ENCODE measurements around the gene CTSD. TPM values are rescaled to one million over a fixed set of nuclear protein-coding genes. Genes with fewer than 3 reads are reported as not detected.
A peak's percentile ranks its signal among the peaks of the same experiment; 100 is the strongest.

CTSD gene
- total RNA-seq, 1 experiment from 2014 or later: 199 TPM

DNA sequence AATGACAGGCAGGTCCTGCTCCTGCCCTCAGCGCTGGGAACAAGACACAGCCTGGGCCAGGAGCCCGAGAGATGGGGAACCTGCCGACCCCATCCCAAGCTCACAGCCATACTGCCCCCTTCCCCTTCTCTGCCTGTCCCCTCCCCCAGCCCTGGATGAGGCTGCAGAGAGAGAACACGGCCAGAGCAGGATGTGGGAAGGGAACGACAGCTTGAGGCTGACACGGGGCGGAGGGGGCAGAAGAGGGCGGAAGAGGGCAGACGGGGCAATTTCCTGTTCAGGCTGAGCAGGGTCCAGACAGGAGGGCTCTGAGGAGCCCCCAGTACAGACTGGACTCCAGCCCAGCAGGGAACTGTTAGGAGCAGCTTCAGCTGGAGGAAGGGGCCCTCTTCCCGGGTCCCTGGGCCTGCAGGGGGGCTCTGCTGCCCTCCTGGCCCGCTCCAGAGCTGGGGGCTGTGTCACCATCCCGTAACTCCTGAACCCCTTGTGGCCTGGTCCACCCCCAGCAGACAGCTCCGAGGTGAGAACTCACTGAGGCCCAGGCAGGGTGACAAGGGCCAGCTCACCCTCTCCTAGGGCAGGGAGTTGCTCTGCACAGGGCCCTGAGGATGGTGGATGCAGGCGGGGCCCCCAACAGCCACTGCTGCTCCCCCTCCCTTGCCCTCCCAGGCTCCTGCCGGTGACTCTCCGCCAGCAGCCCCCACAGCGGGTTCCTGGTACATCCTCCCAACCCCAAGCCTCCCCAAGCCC, 5.7 kb downstream of the CTSD start (continued):
- TF ChIP-seq CBFB (CRISPR knock-in tag; IDR thresholded peaks at IDR 0.05; ENCODE audit: low read depth) (no peak), GABPB1 (CRISPR knock-in tag; IDR thresholded peaks at IDR 0.05) (no peak)
- TF ChIP-seq, protein P1, sequence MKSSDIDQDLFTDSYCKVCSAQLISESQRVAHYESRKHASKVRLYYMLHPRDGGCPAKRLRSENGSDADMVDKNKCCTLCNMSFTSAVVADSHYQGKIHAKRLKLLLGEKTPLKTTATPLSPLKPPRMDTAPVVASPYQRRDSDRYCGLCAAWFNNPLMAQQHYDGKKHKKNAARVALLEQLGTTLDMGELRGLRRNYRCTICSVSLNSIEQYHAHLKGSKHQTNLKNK (CRISPR knock-in tag; IDR thresholded peaks at IDR 0.05): no peak
- TF ChIP-seq, protein P2, sequence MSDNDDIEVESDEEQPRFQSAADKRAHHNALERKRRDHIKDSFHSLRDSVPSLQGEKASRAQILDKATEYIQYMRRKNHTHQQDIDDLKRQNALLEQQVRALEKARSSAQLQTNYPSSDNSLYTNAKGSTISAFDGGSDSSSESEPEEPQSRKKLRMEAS (CRISPR knock-in tag; IDR thresholded peaks at IDR 0.05): no peak

DNA sequence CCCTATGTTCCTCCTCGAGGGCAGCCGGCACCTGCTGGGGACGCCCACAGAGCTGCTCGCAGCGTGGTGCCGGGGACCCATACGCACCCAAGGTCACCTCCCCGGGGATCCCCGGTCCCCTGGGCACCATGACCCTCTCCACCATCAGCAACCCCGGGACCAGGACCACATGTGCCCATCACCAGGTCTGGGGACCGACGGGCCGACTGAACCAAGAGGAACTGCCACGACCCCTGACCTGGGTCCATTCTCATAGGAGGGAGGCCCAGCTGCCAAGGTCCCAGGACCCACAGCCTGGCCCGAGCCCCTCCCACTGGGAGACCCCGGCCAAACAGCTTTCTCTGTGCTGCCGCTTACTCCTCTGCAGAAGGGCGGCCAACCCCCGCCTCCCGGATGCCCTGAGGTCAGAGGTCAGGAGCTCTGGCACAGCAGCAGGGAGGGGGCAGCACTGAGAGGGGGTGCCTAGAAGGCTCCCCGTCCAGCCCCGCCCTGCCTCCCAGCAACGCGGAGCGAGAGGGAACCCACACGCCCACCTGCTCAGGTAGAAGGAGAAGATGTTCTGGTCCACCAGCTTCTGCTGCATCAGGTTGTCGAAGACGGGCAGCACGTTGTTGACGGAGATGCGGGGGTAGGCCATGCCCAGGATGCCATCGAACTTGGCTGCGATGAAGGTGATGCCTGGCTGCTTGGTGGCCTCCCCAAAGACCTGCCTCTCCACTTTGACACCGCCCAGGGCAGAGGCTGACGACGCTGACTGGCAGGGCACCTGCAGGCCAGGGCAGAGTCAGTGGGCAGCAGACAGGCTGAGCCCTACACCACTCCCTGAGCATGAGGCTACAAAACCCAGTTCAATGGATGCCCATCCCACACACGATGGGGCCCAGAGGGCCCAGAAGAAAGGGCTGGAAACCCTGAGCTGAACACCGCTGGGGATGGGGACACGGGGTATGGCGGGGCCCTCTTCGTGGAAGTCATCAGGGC, 6.6 kb downstream of the CTSD start:
- CTCF ChIA-PET: interaction anchor here (0.8 to 2.1 kb wide), 3 partner anchors 63 to 104 kb away, joined by 5 to 6 read pairs (median 5); no protein-coding TSS in a partner anchor
- peak; percentile 39 for ATAC-seq
- Mint-ChIP-seq H3K4me1 (no peaks in the 10 kb centered on the region), H3K36me3 (no peaks in the 10 kb centered on the region), H3K27ac (no peak overlapping the region), H3K4me3 (no peak overlapping the region), H3K27me3 (ENCODE audit: low read depth) (no peaks in the 10 kb centered on the region), H3K9me3 (no peaks in the 10 kb centered on the region)
- POLR2A ChIA-PET: interaction anchor here (0.8 kb wide), 1 partner anchor 10 kb away, joined by 3 read pairs; no protein-coding TSS in a partner anchor
- TF ChIP-seq MYBL2 (CRISPR knock-in tag; IDR thresholded peaks at IDR 0.05): no peak
- 0 out of 2 replicates have a peak, but pooled peaks have one; percentile 23 for TF ChIP-seq NR2C2 (CRISPR knock-in tag; IDR thresholded peaks at IDR 0.05)
- TF ChIP-seq ETV6 (CRISPR knock-in tag; IDR thresholded peaks at IDR 0.05): no peak
- TF ChIP-seq PRRX2 (CRISPR knock-in tag; IDR thresholded peaks at IDR 0.05): no peak
- no peak for DNase-seq (ENCODE audit: low spot score)

DNA sequence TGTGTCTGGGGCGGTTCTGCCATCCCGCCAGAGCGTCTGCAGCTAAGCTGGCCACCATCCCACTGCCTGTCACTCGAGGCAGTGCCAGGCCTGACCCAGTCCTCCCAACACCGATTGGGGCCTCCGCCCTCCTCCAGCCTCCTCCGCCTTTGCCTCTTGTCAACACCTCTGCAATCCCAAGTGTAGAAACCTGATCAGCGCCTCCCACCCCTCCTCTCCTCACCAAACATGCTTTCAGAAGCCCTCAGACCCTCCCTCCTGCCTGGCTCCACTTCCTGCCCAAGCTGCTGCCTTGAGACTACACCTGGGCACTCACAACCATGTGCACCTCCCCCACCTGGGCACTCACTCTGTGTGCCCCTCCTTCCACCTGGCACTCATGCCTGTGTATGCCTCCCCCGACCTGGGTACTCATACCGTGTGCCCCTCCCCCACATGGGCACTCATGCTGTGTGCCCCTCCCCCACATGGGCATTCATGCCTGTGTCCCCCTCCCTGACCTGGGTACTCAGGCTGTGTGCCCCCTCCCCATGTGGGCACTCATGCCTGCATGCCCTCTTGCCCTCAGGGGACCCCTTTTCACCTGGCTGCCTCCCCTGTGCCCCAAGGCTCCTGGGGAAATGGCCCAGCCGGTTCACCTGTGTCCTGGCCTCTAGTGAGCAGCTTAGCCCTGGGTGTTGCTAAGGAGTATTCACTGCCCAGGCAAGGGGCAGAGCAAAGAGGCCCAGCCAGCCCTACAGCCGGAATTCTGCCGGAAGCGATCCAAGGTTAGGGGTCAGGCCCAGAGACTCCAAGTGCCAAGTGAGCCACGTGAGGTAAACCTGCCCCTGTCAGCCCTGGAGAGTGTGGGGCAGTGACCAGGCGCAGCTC, 7.8 kb downstream of the CTSD start:
- Mint-ChIP-seq H3K27me3 (ENCODE audit: low read depth) (no peaks in the 10 kb centered on the region), H3K9me3 (no peaks in the 10 kb centered on the region), H3K4me3 (no peak overlapping the region), H3K36me3 (no peaks in the 10 kb centered on the region), H3K4me1 (no peaks in the 10 kb centered on the region), H3K27ac (no peak overlapping the region)
- DNase-seq (ENCODE audit: low spot score) (no peak), ATAC-seq (no peak)
- CTCF ChIA-PET: interaction anchor here (2.1 kb wide), 1 partner anchor 62 kb away, joined by 5 read pairs; no protein-coding TSS in a partner anchor
- POLR2A ChIA-PET: interaction anchor here (0.8 kb wide), 1 partner anchor 11 kb away, joined by 3 read pairs; no protein-coding TSS in a partner anchor
- no peak for TF ChIP-seq ATF1 (CRISPR knock-in tag; IDR thresholded peaks at IDR 0.05)
- TF ChIP-seq, protein P3, sequence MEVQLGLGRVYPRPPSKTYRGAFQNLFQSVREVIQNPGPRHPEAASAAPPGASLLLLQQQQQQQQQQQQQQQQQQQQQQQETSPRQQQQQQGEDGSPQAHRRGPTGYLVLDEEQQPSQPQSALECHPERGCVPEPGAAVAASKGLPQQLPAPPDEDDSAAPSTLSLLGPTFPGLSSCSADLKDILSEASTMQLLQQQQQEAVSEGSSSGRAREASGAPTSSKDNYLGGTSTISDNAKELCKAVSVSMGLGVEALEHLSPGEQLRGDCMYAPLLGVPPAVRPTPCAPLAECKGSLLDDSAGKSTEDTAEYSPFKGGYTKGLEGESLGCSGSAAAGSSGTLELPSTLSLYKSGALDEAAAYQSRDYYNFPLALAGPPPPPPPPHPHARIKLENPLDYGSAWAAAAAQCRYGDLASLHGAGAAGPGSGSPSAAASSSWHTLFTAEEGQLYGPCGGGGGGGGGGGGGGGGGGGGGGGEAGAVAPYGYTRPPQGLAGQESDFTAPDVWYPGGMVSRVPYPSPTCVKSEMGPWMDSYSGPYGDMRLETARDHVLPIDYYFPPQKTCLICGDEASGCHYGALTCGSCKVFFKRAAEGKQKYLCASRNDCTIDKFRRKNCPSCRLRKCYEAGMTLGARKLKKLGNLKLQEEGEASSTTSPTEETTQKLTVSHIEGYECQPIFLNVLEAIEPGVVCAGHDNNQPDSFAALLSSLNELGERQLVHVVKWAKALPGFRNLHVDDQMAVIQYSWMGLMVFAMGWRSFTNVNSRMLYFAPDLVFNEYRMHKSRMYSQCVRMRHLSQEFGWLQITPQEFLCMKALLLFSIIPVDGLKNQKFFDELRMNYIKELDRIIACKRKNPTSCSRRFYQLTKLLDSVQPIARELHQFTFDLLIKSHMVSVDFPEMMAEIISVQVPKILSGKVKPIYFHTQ (CRISPR knock-in tag; IDR thresholded peaks at IDR 0.05): no peak
- no peak for TF ChIP-seq ZNF396 (CRISPR knock-in tag; IDR thresholded peaks at IDR 0.05; ENCODE audit: borderline replicate concordance)
- TF ChIP-seq NR3C1 (CRISPR knock-in tag; conservative IDR thresholded peaks at IDR 0.05; ENCODE audit: low read depth): no peak
- no peak for TF ChIP-seq RORB (CRISPR knock-in tag; IDR thresholded peaks at IDR 0.05)
- no peak for TF ChIP-seq GABPB1 (CRISPR knock-in tag; IDR thresholded peaks at IDR 0.05)
- TF ChIP-seq ESRRA (CRISPR knock-in tag; IDR thresholded peaks at IDR 0.05; ENCODE audit: borderline replicate concordance): no peak
- no peak for TF ChIP-seq FOXJ3 (CRISPR knock-in tag; IDR thresholded peaks at IDR 0.05; ENCODE audit: borderline replicate concordance)
- TF ChIP-seq, protein P4, sequence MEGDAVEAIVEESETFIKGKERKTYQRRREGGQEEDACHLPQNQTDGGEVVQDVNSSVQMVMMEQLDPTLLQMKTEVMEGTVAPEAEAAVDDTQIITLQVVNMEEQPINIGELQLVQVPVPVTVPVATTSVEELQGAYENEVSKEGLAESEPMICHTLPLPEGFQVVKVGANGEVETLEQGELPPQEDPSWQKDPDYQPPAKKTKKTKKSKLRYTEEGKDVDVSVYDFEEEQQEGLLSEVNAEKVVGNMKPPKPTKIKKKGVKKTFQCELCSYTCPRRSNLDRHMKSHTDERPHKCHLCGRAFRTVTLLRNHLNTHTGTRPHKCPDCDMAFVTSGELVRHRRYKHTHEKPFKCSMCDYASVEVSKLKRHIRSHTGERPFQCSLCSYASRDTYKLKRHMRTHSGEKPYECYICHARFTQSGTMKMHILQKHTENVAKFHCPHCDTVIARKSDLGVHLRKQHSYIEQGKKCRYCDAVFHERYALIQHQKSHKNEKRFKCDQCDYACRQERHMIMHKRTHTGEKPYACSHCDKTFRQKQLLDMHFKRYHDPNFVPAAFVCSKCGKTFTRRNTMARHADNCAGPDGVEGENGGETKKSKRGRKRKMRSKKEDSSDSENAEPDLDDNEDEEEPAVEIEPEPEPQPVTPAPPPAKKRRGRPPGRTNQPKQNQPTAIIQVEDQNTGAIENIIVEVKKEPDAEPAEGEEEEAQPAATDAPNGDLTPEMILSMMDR (IDR thresholded peaks at IDR 0.05): no peak
- TF ChIP-seq ZNF423 (CRISPR knock-in tag; IDR thresholded peaks at IDR 0.05): no peak
- TF ChIP-seq KAT7 (CRISPR knock-in tag; IDR thresholded peaks at IDR 0.05; ENCODE audit: borderline replicate concordance): no peak
- TF ChIP-seq, protein P5, sequence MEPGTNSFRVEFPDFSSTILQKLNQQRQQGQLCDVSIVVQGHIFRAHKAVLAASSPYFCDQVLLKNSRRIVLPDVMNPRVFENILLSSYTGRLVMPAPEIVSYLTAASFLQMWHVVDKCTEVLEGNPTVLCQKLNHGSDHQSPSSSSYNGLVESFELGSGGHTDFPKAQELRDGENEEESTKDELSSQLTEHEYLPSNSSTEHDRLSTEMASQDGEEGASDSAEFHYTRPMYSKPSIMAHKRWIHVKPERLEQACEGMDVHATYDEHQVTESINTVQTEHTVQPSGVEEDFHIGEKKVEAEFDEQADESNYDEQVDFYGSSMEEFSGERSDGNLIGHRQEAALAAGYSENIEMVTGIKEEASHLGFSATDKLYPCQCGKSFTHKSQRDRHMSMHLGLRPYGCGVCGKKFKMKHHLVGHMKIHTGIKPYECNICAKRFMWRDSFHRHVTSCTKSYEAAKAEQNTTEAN (CRISPR knock-in tag; IDR thresholded peaks at IDR 0.05): no peak
- no peak for TF ChIP-seq CREM (CRISPR knock-in tag; IDR thresholded peaks at IDR 0.05)
- TF ChIP-seq, protein P2 (CRISPR knock-in tag; IDR thresholded peaks at IDR 0.05): no peak
